Prostate gland (tissue), 2 donors: ENCODE results near the gene LCN1. TPM values are rescaled to one million over a fixed set of nuclear protein-coding genes. Genes with fewer than 3 reads are reported as not detected.

Source experiments
- DNase-seq: peaks from one replicate; pipeline ENCODE4 v3.0.0-alpha.2; 2019; ENCODE audit warnings: low spot score
- H3K27ac ChIP-seq, 2 donors: fragments of 200-600 bp; sonication (generic); 2 replicates each; pipeline ENCODE4 v1.5.1; 2017 to 2019
- H3K27me3 ChIP-seq: fragments of 200-600 bp; sonication (generic); replicated peaks from 2 replicates; pipeline ENCODE4 v1.5.1; 2019; ENCODE audit not compliant: insufficient read depth
- H3K36me3 ChIP-seq, 2 donors: fragments of 200-600 bp; sonication (generic); 1 replicate in 1 of 2; 2 replicates in 1 of 2; pipeline versions ENCODE4 v1.5.1 to v1.8.1; 2017 to 2019
- H3K4me1 ChIP-seq: fragments of 200-600 bp; sonication (generic); replicated peaks from 2 replicates; pipeline ENCODE4 v1.5.1; 2019
- H3K4me3 ChIP-seq, 2 donors: fragments of 200-600 bp; sonication (generic); 2 replicates each; pipeline ENCODE4 v1.5.1; 2017 to 2019
- H3K9me3 ChIP-seq: fragments of 200-600 bp; sonication (generic); 2 replicates; pipeline ENCODE4 v1.5.1; 2017
- POLR2A ChIP-seq: fragments of 450-650 bp; IDR thresholded peaks from one replicate; pipeline ENCODE4 v1.6.1; 2016; ENCODE audit warnings: antibody characterized with exemption, mild to moderate bottlenecking
- POLR2AphosphoS5 ChIP-seq: sonication (generic); formaldehyde crosslinking; IDR thresholded peaks from one replicate; pipeline ENCODE4 v1.6.1; 2017; ENCODE audit warnings: antibody characterized with exemption
- WGBS: methylation state at CpG from one replicate; pipeline ENCODE4 v1.1.5; 2018; 5-methylcytosine and 5-hydroxymethylcytosine counted together
- intact Hi-C: fragments of 100-400 bp; cut with DNase I; formaldehyde crosslinking; loops from one replicate; pipeline ENCODE4 v1.14.2; 2022
- total RNA-seq, 2 donors: library from RNA; depleted of rRNA; stranded (reverse); fragments of >200 nt; gene quantifications; one replicate each; pipeline ENCODE4 v1.1.0, GENCODE V29; 2016
- TF ChIP-seq, protein P1 (sequence below), 4 experiments: fragments of 200-600 bp in 2 of 4; fragments of 450-650 bp in 2 of 4; sonication (generic) in 2 of 4; IDR thresholded peaks; 1 replicate in 3 of 4; 2 replicates in 1 of 4; pipeline ENCODE4 v1.5.1; 2016 to 2019; ENCODE audit warnings: antibody characterized with exemption in 4 of 4, mild to moderate bottlenecking in 2 of 4, moderate library complexity in 2 of 4

LCN1 gene
- total RNA-seq, 2 donors from 2014 or later: not detected

DNA sequence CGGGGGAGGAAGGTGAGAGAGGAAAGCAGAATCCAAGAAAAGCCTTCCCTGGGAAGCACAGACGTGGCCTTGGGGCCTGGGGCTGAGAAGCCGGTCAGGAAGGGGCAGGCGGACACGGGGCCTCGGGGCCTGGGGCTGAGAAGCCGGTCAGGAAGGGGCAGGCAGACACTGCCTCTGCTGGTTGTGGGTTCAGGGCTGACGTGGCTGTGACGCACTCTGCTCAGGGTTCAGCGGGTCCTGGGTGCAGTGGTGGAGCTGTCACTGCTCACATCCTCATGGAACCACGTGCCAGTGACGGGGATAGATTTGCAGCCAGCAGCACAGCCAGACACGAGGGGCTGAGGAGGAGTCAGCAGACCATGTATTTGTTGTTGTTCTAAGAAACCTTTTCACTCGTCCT lies 53.1 kb downstream of the LCN1 start:
- Histone ChIP-seq H3K4me3 (no peak overlapping the region), H3K27ac (no peak overlapping the region), H3K27me3 (peaks cover 9% of the 10 kb centered on the region), H3K4me1 (no peaks in the 10 kb centered on the region), H3K36me3 (no peaks in the 10 kb centered on the region), H3K9me3 (no peaks in the 10 kb centered on the region)
- no peak for DNase-seq
- intact Hi-C loops: no loop called here
- 81% methylated on average over 14 of the region's 14 CpGs for WGBS
- TF ChIP-seq POLR2A: no peak
- TF ChIP-seq, protein P1, sequence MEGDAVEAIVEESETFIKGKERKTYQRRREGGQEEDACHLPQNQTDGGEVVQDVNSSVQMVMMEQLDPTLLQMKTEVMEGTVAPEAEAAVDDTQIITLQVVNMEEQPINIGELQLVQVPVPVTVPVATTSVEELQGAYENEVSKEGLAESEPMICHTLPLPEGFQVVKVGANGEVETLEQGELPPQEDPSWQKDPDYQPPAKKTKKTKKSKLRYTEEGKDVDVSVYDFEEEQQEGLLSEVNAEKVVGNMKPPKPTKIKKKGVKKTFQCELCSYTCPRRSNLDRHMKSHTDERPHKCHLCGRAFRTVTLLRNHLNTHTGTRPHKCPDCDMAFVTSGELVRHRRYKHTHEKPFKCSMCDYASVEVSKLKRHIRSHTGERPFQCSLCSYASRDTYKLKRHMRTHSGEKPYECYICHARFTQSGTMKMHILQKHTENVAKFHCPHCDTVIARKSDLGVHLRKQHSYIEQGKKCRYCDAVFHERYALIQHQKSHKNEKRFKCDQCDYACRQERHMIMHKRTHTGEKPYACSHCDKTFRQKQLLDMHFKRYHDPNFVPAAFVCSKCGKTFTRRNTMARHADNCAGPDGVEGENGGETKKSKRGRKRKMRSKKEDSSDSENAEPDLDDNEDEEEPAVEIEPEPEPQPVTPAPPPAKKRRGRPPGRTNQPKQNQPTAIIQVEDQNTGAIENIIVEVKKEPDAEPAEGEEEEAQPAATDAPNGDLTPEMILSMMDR (IDR thresholded peaks at IDR 0.05): no peak

DNA sequence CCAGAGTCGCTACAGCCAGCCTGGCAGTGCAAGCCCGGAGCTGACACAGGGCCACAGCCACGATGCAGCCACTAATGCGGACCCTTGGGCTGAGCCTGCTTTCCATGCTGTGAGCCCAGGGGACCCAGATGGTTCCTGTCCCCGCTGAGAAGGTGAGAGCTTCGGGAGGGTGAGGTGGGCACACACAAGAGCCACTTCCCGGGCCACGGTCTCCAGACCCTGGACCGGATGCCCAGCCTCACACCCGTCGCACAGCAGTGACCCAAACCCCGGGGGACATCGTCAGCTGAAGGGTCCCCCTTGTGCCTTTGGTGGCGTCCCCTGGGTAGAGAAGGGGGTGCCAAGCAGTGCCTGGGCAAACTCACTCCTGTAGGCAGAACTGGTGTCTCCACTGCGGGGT lies 53.7 kb downstream of the LCN1 start:
- no peak overlapping the region for H3K27ac ChIP-seq
- no peak overlapping the region for H3K4me3 ChIP-seq
- peaks cover 9% of the 10 kb centered on the region for H3K27me3 ChIP-seq
- DNase-seq: no peak
- 94% methylated on average over 15 of the region's 15 CpGs for WGBS
- H3K9me3 ChIP-seq: no peaks in the 10 kb centered on the region
- intact Hi-C loops: no loop called here
- no peaks in the 10 kb centered on the region for H3K36me3 ChIP-seq
- no peaks in the 10 kb centered on the region for H3K4me1 ChIP-seq
- TF ChIP-seq POLR2A (no peak), POLR2AphosphoS5 (no peak)
- TF ChIP-seq, protein P1 (IDR thresholded peaks at IDR 0.05): no peak

Other genes starting within 250 kb of the LCN1 start
- 10 to 100 TPM; 15.3 to 41.9 TPM for gene PPP1R26, start 41.7 kb upstream of the LCN1 start, total RNA-seq
- gene MRPS2, start 20.8 kb upstream of the LCN1 start, total RNA-seq: 10 to 100 TPM; 55.6 to 55.9 TPM
- gene OBP2A, start 24.7 kb downstream of the LCN1 start, total RNA-seq: 10 to 100 TPM in 1 of 2 donors, not detected in 1; 19.7 TPM
- gene PAEP, start 40.3 kb downstream of the LCN1 start, total RNA-seq: 1 to 10 TPM in 1 of 2 donors, not detected in 1; 3.0 TPM
- not detected for gene GLT6D1, start 118.1 kb downstream of the LCN1 start, total RNA-seq
- gene LCN9, start 141.9 kb downstream of the LCN1 start, total RNA-seq: not detected
- gene SOHLH1, start 178.0 kb downstream of the LCN1 start, total RNA-seq: 10 to 100 TPM in 1 of 2 donors, not detected in 1; 16.8 TPM
- gene KCNT1, start 180.7 kb downstream of the LCN1 start, total RNA-seq: 1 to 10 TPM in 1 of 2 donors, under 1 TPM in 1; 0.09 to 3.0 TPM